Nephron (organoid): ENCODE data around the gene FAM8A1.

Experiments used
- H3K27ac Mint-ChIP-seq, 3 experiments: 2 replicates each; pipeline ENCODE4 v1.8.0; 2020; ENCODE audit warnings: mixed read lengths in 3 of 3, mild to moderate bottlenecking in 2 of 3, moderate library complexity in 1 of 3
- H3K27me3 Mint-ChIP-seq: 2 replicates; pipeline ENCODE4 v1.8.0; 2021; ENCODE audit warnings: low read depth, mild to moderate bottlenecking, moderate library complexity, mixed read lengths
- H3K36me3 Mint-ChIP-seq: 2 replicates; pipeline ENCODE4 v1.8.0; 2020; ENCODE audit warnings: low read depth, mixed read lengths
- H3K4me1 Mint-ChIP-seq: 2 replicates; pipeline ENCODE4 v1.8.0; 2020; ENCODE audit warnings: mixed read lengths
- H3K4me3 Mint-ChIP-seq, 3 experiments: 2 replicates each; pipeline ENCODE4 v1.8.0; 2020; ENCODE audit warnings: mild to moderate bottlenecking in 3 of 3, mixed read lengths in 3 of 3, moderate library complexity in 2 of 3
- H3K9me3 Mint-ChIP-seq: 2 replicates; pipeline ENCODE4 v1.8.0; 2020; ENCODE audit warnings: mixed read lengths
- CTCF ChIP-seq, 3 experiments: fragments of 200-600 bp; sonication (generic); IDR thresholded peaks; one replicate each; pipeline ENCODE4 v1.5.0; 2021; ENCODE audit warnings: antibody characterized with exemption in 3 of 3; ENCODE audit not compliant: unreplicated experiment in 3 of 3

FAM8A1 gene

DNA sequence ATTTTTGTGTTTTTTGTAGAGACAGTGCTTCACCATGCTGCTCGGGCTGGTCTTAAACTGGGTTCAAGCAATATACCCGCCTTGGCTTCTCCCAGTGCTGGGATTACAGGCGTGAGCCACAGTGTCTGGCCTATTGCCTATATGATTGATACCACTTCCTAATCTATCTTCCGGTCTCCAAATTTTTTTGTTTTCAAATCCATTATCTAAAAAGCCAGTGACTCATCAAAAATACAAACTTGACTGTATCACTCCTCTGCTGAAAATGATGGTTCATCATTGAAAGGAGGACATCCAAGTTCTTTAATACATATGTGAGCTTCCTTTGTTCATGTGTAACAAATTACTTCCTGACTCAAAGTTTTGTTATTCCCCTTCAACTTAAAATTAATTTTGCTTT lies 35.5 kb downstream of the FAM8A1 start:
- H3K27me3 Mint-ChIP-seq = no peaks in the 10 kb centered on the region
- no peaks in the 10 kb centered on the region for H3K9me3 Mint-ChIP-seq
- peaks cover 90% of the 10 kb centered on the region for H3K36me3 Mint-ChIP-seq
- no peak for TF ChIP-seq CTCF (IDR thresholded peaks at IDR 0.05; ENCODE audit: unreplicated experiment in 3 of 3)
- no peaks in the 10 kb centered on the region for H3K4me1 Mint-ChIP-seq
- no peak overlapping the region for H3K27ac Mint-ChIP-seq
- no peak overlapping the region for H3K4me3 Mint-ChIP-seq

DNA sequence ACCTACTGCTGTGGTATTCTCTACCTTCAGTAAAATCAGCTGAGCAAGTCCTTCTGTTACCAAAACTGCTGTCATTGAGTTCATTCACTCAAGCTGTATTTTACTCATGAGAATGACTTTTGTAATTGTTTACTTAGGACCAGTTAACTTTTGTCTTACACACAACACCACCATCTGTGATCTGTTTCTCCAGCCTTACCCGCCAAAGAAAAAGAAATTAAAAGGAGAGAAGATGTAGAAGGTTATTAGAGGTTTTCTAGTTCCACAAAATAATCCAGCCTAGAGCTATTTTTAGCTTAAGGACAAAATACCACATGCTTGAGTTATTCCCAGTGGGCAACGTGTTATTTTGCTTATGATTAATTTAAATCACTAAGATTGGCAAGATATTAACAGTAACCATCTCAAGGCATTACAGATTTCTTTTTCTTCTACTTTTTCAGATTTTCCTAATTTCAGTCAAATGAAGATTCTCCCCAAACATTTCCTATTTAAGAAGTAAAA lies 38.2 kb downstream of the FAM8A1 start:
- TF ChIP-seq CTCF (IDR thresholded peaks at IDR 0.05; ENCODE audit: unreplicated experiment in 3 of 3) = no peak
- Mint-ChIP-seq H3K9me3 (peaks cover 8% of the 10 kb centered on the region), H3K27me3 (no peaks in the 10 kb centered on the region), H3K4me3 (no peak overlapping the region), H3K27ac (no peak overlapping the region), H3K4me1 (no peaks in the 10 kb centered on the region), H3K36me3 (peaks cover 92% of the 10 kb centered on the region)

DNA sequence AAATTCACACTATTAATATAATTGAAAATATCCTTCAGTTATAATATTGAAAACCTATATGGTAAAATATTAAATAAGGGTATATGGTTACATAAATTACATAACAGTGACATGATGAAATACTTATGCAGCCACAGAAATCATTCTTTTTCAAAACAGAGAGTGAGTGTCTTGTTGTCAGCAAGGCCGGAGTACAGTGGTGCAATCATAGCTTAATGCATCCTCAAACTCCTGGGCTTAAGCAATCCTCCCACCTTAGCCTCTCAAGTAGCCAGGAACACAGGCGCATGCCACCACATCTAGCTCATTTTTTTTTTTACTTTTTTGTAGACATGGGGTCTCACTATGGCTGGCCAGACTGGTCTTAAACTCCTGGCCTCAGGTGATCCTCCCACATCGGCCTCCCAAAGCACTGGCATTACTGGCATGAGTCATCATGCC lies 40.4 kb downstream of the FAM8A1 start:
- H3K27me3 Mint-ChIP-seq = no peaks in the 10 kb centered on the region
- no peak for TF ChIP-seq CTCF (IDR thresholded peaks at IDR 0.05; ENCODE audit: unreplicated experiment in 3 of 3)
- no peaks in the 10 kb centered on the region for H3K4me1 Mint-ChIP-seq
- H3K36me3 Mint-ChIP-seq = peaks cover 98% of the 10 kb centered on the region
- no peak overlapping the region for H3K27ac Mint-ChIP-seq
- peaks cover 17% of the 10 kb centered on the region for H3K9me3 Mint-ChIP-seq
- H3K4me3 Mint-ChIP-seq = no peak overlapping the region

- no peak for TF ChIP-seq CTCF (IDR thresholded peaks at IDR 0.05; ENCODE audit: unreplicated experiment in 3 of 3)
- Mint-ChIP-seq H3K27me3 (no peaks in the 10 kb centered on the region), H3K9me3 (peaks cover 4% of the 10 kb centered on the region), H3K4me3 (no peak overlapping the region), H3K36me3 (peaks cover 78% of the 10 kb centered on the region), H3K27ac (no peak overlapping the region), H3K4me1 (peaks cover 5% of the 10 kb centered on the region)
Measured at GRCh38 chr6:17648745-17649144, 48.6 kb downstream of the FAM8A1 start.

GRCh38 chr6:17650656-17651309 lies 50.7 kb downstream of the FAM8A1 start:
- TF ChIP-seq CTCF (IDR thresholded peaks at IDR 0.05; ENCODE audit: unreplicated experiment in 3 of 3) = no peak
- H3K9me3 Mint-ChIP-seq = no peaks in the 10 kb centered on the region
- peak overlapping the region; percentile 17 to 73 (median 62) for H3K27ac Mint-ChIP-seq
- peaks cover 5% of the 10 kb centered on the region for H3K4me1 Mint-ChIP-seq
- no peaks in the 10 kb centered on the region for H3K27me3 Mint-ChIP-seq
- H3K36me3 Mint-ChIP-seq = peaks cover 76% of the 10 kb centered on the region
- no peak overlapping the region for H3K4me3 Mint-ChIP-seq
